Activated CD4-positive, alpha-beta T cell treated with anti-CD3 and anti-CD28 coated beads, Interleukin-2, amount 50 U/mL, for 16 hours (primary cell): ENCODE results near the gene ANKRD33B.
"Not testable (repeated sequence)": the region's sequence is repeated elsewhere in the genome, so short reads cannot be mapped to it uniquely, and the experiment has no call there.

Experiments used
- DNase-seq: peaks from one replicate; pipeline ENCODE4 v3.0.0-alpha.2; 2020

The ANKRD33B gene

DNA sequence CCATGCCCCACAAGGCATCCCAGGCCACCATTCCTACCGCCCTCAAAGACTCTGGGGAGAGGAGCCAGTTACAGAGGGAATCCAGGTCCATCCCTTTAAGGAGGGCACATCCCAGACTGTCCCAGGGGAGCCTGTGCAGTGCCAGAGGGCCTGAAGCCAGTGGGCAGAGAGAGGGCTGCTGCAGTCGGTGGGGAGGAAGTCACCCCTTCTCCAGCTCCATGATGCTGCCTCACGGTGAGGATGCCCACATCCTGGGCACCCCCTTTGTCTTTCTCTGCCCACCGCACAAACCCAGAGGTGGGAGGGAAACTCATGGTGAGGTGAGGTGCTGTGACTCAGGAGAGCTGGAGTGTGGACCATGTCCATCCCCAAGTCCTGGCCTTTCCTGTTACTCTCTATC, 26.2 kb upstream of the ANKRD33B start:
- DNase-seq, result no peak

DNA sequence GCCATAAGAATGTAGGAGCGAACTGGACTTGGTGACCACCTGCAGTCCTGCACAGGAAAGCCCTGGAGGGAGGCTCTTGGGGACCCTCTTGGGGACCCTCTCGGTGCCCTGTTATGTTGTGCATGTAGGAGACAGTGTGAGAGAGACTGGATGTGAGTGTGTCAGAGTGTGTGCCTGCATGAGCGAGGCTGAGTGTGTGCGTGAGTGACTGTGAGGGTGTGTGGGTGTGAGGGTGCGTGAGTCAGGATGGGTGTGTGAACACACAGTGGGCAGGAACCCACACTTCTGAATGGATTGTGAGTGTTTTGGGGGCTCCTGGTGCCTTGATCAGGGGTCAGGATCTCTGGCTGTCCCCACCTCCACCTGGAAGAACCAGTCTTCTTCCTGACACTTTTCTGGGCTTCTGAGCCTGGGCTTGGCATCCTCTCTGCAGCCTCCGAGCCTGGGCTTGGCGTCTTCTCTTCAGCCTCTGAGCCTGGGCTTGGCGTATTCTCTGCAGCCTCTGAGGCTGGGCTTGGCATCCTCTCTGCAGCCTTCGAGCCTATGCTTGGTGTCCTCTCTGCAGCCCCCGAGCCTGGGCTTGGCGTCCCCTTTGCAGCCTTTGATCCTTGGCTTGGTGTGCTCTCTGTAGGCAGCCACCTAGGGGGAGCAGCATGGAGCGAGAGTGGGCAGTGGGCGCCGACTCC, 25.6 kb upstream of the ANKRD33B start:
- DNase-seq, result no peak

- no peak for DNase-seq
Measured at GRCh38 chr5:10538789-10539686, 24.8 kb upstream of the ANKRD33B start.

DNA sequence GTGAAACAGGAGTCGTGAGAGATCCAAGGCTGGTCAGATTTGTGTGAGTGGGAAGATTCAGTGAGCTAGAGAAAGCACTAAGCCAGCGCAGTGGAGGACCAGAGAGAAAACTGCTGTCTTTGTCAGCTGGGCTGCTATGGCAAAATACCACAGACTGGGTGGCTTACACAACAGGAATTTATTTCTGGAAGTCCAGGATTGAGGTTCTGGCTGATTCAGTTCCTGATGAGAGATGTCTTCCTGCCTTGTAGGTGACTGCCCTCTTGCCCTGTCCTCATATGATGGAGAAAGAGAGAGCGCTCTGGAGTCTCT, 24.2 kb upstream of the ANKRD33B start:
- no peak for DNase-seq

DNA sequence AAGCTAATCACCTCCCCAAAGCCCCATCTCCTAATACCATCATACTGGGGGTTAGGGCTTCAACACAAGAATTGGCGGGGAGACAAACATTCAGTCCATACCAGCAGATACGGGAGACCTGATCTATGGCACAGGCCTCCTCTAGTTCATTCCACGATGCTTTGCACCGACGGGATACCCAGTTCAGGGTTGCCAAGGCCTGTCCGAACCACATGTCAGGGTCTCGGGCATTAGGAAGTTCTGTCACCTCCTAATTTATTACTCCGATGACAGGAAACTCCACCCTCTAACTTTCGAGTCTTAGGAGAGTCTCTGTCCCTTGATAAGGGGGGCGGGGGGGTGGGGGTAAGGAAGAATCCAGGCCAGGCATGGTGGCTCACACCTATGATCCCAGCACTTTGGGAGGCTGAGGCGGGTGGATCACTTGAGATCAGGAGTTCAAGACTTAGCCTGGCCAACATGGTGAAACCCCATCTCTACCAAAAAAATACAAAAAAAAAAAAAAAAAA, 23.8 kb upstream of the ANKRD33B start:
- DNase-seq, result no peak

DNA sequence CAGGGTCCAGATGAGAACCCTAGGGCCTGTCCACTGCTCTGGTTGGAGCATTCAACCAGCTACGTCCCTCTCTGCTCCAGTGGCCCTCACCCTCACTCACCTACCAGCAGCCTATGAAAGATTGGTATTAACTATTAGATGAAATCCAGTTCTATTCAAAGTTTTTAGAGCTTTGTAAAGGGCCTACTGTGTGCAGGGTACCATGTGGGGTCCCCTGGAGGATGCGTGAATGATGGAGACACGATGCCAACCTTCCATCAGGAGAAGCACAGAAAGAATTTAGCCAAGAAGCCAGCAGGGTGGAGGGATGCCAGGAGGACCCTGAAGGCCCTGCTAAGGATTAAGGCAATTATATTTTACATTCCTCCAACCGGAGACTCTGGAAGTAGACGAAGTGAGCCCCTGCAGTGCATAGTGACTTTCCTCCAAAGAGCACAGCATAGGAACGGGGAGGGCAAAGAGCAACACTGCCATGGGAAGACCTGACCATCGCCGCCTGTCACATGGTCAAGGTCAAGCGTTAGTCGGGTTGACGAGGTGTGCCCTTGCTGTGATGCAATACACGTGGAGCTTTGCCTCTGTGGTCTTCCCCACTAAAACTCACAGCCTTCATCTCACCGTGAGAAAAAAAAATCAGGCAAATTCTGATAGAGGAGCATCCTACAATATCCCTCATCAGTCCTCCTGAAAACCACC, 22.8 kb upstream of the ANKRD33B start:
- DNase-seq, result no peak

DNA sequence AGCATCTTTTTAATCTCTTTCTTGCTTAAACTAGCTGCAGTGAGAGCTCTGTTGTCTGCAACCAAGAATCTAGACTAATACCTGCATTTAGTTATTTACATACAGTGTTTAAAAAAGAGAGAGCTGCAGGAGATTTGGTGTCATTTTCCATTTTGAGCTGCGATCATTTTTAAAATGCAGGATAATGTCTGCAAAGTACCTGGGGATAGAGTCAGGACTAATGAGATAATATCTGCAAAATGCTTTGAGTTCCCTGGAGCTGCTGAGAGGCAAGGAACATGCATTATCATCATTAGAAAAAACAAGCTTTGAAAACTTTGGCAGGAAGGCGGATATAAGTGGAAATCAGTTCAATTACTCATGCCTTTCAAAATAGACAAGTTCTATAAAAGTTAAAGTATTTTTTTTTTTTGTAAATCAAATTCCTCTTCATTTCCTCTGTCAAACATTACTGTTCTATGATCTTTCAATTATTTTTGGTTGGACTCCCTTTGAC, 21.8 kb upstream of the ANKRD33B start:
- no peak for DNase-seq

DNA sequence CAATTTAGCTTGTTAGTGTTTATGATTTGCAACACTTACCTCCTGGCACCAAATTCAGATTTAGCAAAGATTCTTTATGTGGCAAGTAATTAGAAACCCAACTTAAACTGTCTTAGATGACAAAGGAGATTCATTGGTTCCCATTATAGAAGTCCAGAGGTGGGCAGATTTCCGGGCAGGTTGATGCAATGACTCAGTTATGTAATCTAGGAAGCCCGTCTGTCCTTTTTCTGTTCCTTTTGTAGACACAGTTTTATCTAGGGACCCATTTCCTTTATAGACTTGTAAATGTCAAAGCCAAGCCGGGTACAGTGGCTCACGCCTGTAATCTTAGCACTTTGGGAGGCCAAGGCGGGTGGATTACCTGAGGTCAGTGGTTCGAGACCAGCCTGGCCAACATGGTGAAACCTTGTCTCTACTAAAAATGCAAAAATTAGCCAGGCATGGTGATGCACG, 20.3 kb upstream of the ANKRD33B start:
- no peak for DNase-seq

DNA sequence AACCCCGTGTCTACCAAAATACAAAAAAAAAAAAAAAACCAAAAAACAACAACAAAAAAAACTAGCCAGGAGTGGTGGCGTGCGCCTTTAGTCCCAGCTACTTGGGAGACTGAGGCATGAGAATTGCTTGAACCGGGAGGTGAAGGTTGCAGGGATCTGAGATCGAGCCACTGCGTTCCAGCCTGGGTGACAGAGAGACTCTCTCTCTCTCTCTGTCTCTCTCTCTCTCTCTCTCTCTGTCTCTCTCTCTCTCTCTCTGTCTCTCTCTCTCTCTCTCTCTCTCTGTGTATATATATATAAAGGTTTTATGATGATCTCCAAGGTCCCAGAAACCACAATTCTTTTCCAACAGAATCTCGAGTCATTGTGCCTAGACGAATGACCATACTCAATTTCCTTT, 18.8 kb upstream of the ANKRD33B start:
- DNase-seq, result no peak

DNA sequence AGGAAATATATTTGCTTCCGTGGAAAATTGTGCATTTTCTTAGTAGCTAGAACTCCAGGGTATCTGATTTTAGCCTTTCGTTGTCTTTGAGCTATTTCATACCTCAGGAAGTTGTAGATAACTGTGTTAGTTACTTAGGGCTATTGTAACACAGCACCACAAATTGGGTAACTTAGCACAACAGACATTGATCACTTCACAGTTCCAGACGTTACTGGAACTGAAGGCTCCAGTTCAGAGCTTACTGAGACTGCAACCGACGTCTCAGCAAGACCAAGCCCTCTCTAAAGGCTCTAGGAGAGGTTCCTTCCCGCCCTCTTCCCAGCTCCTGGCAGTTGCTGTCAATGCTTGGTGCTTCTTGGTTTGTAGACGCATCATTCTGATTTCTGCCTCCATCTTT, 17.7 kb upstream of the ANKRD33B start:
- DNase-seq, result no peak

DNA sequence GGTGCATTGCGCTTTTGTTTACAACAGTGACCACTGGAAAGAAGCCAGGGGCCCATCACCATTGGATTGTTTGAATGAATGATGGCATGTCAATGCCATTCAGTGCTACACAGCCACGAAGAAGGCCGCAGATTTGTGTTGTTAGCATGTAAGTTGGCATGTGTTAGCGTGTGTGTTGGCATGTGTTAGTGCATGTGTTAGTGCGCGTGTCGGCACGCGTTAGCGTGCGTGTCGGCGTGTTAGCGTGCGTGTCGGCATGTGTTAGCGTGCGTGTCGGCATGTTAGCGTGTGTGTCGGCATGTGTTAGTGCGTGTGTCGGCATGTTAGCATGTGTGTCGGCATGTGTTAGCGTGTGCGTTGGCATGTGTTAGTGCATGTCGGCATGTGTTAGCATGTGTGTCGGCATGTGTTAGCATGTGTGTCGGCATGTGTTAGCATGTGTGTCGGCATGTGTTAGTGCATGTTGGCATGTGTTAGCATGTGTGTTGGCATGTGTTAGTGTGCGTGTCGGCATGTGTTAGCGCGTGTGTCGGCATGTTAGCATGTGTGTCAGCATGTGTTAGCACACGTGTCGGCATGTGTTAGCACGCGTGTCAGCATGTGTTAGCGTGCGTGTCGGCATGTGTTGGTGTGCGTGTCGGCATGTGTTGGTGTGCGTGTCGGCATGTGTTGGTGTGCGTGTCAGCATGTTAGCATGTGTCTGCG, 15.3 kb upstream of the ANKRD33B start:
- DNase-seq, result no peak

DNA sequence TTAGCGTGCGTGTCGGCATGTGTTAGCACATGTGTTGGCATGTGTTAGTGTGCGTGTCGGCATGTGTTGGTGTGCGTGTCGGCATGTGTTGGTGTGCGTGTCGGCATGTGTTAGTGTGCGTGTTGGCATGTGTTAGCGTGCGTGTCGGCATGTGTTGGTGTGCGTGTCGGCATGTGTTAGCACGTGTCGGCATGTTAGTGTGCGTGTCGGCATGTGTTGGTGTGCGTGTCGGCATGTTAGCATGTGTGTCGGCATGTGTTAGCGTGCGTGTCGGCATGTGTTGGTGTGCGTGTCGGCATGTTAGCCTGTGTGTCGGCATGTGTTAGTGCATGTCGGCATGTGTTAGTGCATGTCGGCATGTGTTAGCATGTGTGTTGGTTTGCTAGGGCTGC, 14.8 kb upstream of the ANKRD33B start:
- DNase-seq, result not testable (repeated sequence)

- no peak for DNase-seq
Measured at GRCh38 chr5:10550222-10550995, 13.5 kb upstream of the ANKRD33B start.

- DNase-seq, result no peak
Measured at GRCh38 chr5:10551782-10552138, 12.1 kb upstream of the ANKRD33B start.

- no peak for DNase-seq
Measured at GRCh38 chr5:10552183-10553143, 11.4 kb upstream of the ANKRD33B start.

GRCh38 chr5:10553476-10553875, 10.4 kb upstream of the ANKRD33B start:
- no peak for DNase-seq

- no peak for DNase-seq
Measured at GRCh38 chr5:10555277-10555684, 8.6 kb upstream of the ANKRD33B start.

- no peak for DNase-seq
Measured at GRCh38 chr5:10556289-10556807, 7.5 kb upstream of the ANKRD33B start.

GRCh38 chr5:10556893-10557746, 6.8 kb upstream of the ANKRD33B start:
- DNase-seq, result no peak

- no peak for DNase-seq
Measured at GRCh38 chr5:10559151-10559550, 4.7 kb upstream of the ANKRD33B start.
